Natural killer cell treated with Interleukin-12 subunit alpha and Interleukin-12 subunit beta and Interleukin-15 and Interleukin-18, amount 100 ng/mL, for 72 hours (primary cell): Measurements from ENCODE around the gene RAB23. TPM values are rescaled to one million over a fixed set of nuclear protein-coding genes. Genes with fewer than 3 reads are reported as not detected.
A peak's percentile ranks its signal among the peaks of the same experiment; 100 is the strongest.
"Not testable (repeated sequence)": the region's sequence is repeated elsewhere in the genome, so short reads cannot be mapped to it uniquely, and the experiment has no call there.

ENCODE experiments used
- ATAC-seq, 2 donors: fragments of 150-1000 bp; cut with Tn5 transposase in 1 of 2; sonication (Bioruptor Pico), chemical (Tn5 transposase) in 1 of 2; 2 replicates each; pipeline ENCODE4 v1.10.0; 2021
- DNase-seq: peaks from one replicate; pipeline ENCODE4 v3.0.0; 2022; ENCODE audit warnings: low spot score
- H3K27ac Mint-ChIP-seq, 2 donors: 1 replicate in 1 of 2; 2 replicates in 1 of 2; pipeline ENCODE4 v1.8.0; 2022; ENCODE audit warnings: mixed read lengths in 2 of 2, mild to moderate bottlenecking in 1 of 2, moderate library complexity in 1 of 2
- H3K27me3 Mint-ChIP-seq, 2 donors: 1 replicate in 1 of 2; 2 replicates in 1 of 2; pipeline ENCODE4 v1.8.0; 2022; ENCODE audit warnings: mixed read lengths in 2 of 2
- H3K36me3 Mint-ChIP-seq: one replicate; pipeline ENCODE4 v1.8.0; 2022; ENCODE audit warnings: mixed read lengths
- H3K4me1 Mint-ChIP-seq, 2 donors: 1 replicate in 1 of 2; 2 replicates in 1 of 2; pipeline ENCODE4 v1.8.0; 2022; ENCODE audit warnings: low read depth in 2 of 2, mixed read lengths in 2 of 2, mild to moderate bottlenecking in 1 of 2
- H3K4me3 Mint-ChIP-seq: one replicate; pipeline ENCODE4 v1.8.0; 2022; ENCODE audit warnings: mixed read lengths
- H3K9me3 Mint-ChIP-seq: 2 replicates; pipeline ENCODE4 v1.8.0; 2022; ENCODE audit warnings: mixed read lengths
- total RNA-seq, 2 donors: library from RNA; stranded (reverse); gene quantifications; one replicate each; pipeline ENCODE4 v1.2.3, GENCODE V29; 2022

Gene RAB23
- total RNA-seq, 2 donors from 2014 or later = 1.7 to 2.7 TPM

DNA sequence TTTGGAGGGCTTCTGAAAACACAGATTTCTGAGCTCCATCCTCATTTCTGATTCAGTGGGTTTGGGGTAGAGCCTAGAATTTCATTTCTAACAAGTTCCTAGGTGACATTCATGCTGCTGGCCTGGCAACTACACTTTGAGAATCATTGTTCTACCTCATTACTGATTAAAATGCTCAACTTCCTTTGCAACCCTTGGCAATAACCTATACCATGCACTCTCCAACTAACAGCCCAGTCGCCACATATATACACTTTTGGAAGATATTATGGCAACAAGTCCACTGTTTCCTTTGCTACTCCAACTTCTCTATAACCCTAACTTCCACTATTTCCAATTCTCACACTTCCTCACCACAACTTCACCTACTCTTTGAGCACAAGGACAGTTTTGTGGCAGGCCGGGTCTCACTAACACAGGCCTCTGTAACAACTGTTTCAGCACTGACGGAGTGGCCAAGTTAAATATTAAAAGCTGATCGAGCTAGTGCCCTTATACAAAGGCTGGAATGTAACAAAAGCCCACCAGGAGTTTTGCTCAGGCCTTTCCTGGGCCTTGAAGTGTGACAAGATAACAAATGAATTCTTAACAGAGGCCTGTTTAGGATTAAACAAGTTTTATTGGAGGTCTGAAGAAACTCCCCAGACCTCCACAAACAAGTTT, 32.1 kb upstream of the RAB23 start:
- DNase-seq = no peak
- no peaks in the 10 kb centered on the region for H3K9me3 Mint-ChIP-seq
- no peak for ATAC-seq
- peaks cover 4 to 21% of the 10 kb centered on the region in 2 donors for H3K27me3 Mint-ChIP-seq
- no peaks in the 10 kb centered on the region for H3K36me3 Mint-ChIP-seq
- H3K27ac Mint-ChIP-seq = no peak overlapping the region
- no peaks in the 10 kb centered on the region for H3K4me1 Mint-ChIP-seq
- H3K4me3 Mint-ChIP-seq = no peak overlapping the region

DNA sequence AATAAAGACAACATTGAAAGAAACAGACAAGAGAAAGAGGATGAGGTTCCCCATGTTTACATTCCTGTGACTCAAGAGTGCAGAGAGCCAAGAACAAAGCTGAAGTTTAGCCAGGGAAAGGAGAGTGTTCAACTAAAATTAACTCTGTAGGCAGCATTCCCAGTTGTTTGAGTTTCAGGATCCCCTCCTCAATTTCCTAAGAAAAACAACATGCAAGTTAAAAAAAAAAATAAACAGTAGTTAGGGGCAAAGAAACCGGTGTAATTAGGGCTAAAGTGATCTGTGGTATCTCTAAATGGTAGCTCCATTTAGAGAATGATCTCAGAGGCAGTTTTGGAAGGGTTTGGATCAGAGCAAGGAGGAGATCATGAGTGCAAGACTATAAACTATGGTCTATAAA, 30.9 kb upstream of the RAB23 start:
- no peak for DNase-seq
- H3K36me3 Mint-ChIP-seq = no peaks in the 10 kb centered on the region
- H3K4me3 Mint-ChIP-seq = no peak overlapping the region
- H3K4me1 Mint-ChIP-seq = no peaks in the 10 kb centered on the region
- no peak overlapping the region for H3K27ac Mint-ChIP-seq
- H3K9me3 Mint-ChIP-seq = no peaks in the 10 kb centered on the region
- peaks cover 2 to 21% of the 10 kb centered on the region in 2 donors for H3K27me3 Mint-ChIP-seq
- no peak for ATAC-seq

DNA sequence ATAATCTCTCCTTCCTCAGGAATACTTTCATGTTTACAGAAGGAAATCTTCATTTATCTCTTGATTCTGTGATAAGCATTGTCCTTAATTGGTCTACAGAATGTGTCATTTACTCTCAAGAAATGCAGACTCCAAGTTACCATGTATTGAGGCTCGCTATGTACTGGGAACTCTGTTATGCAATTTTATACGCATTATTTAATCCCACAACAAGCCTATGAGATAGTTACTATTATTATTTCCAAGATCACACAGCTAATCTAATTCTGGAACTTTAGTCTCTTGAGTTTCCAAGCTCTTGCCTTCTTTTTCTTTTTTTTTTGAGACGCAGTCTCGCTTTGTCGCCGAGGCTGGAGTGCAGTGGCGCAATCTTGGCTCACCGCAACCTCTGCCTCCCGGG, 30.0 kb upstream of the RAB23 start:
- no peak overlapping the region for H3K27ac Mint-ChIP-seq

DNA sequence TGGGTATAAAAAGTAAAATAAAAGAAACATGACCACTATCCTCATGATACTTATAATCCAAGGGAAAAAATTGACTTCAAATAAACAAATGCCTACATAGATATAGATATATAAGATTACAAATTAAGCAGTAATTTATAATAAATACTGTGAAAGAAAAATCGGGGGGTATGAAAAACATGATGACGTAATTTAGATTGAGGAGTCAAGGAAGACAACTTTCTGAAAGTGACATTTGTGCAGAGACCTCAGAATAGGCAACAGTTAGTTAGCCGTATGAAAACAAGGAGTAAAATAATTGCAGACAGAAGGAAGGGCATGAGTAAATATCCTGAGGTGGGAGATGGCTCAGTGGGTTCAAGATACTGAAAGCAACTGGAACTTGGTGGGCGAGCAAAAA, 28.2 kb upstream of the RAB23 start:
- H3K4me3 Mint-ChIP-seq = no peak overlapping the region

More for the DNA sequence above, 30.0 kb upstream of the RAB23 start:
- DNase-seq (no peak), ATAC-seq (no peak)
- Mint-ChIP-seq H3K27me3 (peaks cover 2 to 21% of the 10 kb centered on the region in 2 donors), H3K4me1 (no peaks in the 10 kb centered on the region), H3K9me3 (no peaks in the 10 kb centered on the region), H3K4me3 (no peak overlapping the region), H3K36me3 (no peaks in the 10 kb centered on the region)

DNA sequence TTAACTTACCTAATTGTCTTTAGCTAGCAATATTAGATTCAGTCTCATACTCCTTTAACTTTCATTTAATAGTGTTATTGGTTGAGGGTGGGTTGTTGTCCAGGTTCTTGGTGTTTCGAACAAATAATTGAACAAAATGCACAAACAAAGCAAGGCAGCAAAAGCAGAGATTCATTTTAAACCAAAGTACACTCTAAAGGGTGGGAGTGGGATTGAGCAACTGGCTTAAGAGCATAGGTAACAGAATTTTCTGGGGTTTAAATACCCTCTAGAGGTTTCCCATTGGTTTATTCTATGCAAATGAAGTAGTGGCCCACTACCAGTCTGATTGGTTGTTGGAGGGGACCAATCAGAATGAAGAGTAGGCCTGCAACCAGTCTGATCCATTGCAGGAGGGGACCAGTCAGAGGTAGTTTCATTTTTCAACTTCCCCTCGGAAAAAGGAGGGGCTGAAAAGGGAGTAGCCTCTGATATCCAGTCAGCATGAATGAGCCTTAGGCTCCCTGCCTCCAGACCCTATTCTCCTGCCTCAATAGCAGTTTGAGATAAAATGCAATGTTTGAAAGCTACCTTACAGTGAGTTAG, 26.3 kb upstream of the RAB23 start:
- ATAC-seq (no peak), DNase-seq (no peak)
- Mint-ChIP-seq H3K9me3 (no peaks in the 10 kb centered on the region), H3K4me3 (no peak overlapping the region), H3K4me1 (no peaks in the 10 kb centered on the region), H3K27me3 (peaks cover 2 to 21% of the 10 kb centered on the region in 2 donors), H3K27ac (no peak overlapping the region), H3K36me3 (no peaks in the 10 kb centered on the region)

More for the DNA sequence above, 28.2 kb upstream of the RAB23 start:
- no peaks in the 10 kb centered on the region for H3K4me1 Mint-ChIP-seq
- H3K36me3 Mint-ChIP-seq = no peaks in the 10 kb centered on the region
- DNase-seq = no peak
- H3K27me3 Mint-ChIP-seq = peaks cover 2 to 21% of the 10 kb centered on the region in 2 donors
- H3K9me3 Mint-ChIP-seq = no peaks in the 10 kb centered on the region
- no peak for ATAC-seq
- H3K27ac Mint-ChIP-seq = no peak overlapping the region

DNA sequence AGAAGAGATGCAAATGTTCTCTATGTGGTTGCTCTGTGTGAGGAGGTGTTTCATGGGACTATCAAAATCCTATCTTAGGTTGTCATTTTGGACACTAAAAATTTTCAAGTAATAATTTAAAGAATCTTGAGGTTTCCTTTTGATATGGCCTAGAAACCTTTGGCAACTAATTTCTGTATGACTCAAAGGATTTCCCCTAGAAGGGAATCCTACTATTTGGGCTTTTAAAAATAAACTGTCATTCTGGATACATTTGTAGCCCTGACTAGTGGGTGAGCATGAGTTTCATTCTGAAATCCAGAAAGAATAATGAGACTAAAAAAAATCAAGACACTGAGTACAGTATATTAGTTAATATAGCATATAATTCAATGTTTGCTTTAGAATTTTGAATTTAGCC, 25.5 kb upstream of the RAB23 start:
- Mint-ChIP-seq H3K4me3 (no peak overlapping the region), H3K27ac (no peak overlapping the region), H3K9me3 (no peaks in the 10 kb centered on the region), H3K36me3 (no peaks in the 10 kb centered on the region), H3K4me1 (no peaks in the 10 kb centered on the region), H3K27me3 (peaks cover 4 to 15% of the 10 kb centered on the region in 2 donors)
- ATAC-seq = no peak
- no peak for DNase-seq

DNA sequence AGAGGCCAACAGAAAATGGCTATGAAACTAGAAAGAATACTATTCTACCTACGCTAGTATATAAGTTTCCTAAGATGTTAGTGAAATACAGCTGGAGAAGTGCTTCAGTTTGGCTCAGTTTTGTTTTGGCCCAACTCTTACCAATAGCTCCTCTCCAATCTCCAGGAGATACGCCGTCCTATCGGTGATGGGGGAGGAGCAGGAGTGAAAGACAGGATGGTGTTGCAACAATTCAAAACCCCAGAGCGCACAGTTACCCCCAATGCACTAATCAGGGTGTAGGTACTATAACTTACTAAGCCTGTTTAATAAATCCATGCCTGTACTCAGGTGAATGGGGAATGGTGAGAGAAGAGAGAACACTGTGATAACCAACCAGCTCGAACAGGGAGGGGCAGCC, 24.2 kb upstream of the RAB23 start:
- H3K36me3 Mint-ChIP-seq = no peaks in the 10 kb centered on the region
- no peak for DNase-seq
- H3K9me3 Mint-ChIP-seq = no peaks in the 10 kb centered on the region
- H3K4me3 Mint-ChIP-seq = no peak overlapping the region
- peaks cover 2 to 3% of the 10 kb centered on the region in 2 donors for H3K27me3 Mint-ChIP-seq
- no peaks in the 10 kb centered on the region for H3K4me1 Mint-ChIP-seq
- no peak overlapping the region for H3K27ac Mint-ChIP-seq
- peak in 1 of 2 donors; percentile 36 for ATAC-seq

DNA sequence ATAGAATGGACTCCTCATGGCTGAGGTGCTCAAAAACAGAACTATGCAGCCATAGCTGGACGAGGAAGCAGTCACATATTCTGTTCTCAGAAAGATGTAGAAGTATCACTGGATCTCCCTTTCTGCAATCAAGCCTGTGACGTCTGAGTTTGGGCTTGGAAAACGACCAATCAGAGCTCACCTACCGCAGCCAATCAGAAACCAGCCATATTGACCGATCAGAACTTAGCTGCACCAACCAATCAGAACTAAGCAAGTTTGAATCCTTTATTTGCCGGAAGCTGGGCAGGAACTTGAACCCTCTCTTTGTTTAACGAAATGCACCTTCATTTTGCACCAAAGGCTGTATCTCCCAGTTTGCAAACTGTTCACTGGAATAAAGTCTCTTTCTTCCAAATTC, 21.8 kb upstream of the RAB23 start:
- H3K4me3 Mint-ChIP-seq = no peak overlapping the region
- ATAC-seq = no peak
- DNase-seq = no peak
- no peaks in the 10 kb centered on the region for H3K4me1 Mint-ChIP-seq
- H3K9me3 Mint-ChIP-seq = no peaks in the 10 kb centered on the region
- H3K27ac Mint-ChIP-seq = no peak overlapping the region
- H3K27me3 Mint-ChIP-seq = peaks cover 6 to 7% of the 10 kb centered on the region in 2 donors
- no peaks in the 10 kb centered on the region for H3K36me3 Mint-ChIP-seq

DNA sequence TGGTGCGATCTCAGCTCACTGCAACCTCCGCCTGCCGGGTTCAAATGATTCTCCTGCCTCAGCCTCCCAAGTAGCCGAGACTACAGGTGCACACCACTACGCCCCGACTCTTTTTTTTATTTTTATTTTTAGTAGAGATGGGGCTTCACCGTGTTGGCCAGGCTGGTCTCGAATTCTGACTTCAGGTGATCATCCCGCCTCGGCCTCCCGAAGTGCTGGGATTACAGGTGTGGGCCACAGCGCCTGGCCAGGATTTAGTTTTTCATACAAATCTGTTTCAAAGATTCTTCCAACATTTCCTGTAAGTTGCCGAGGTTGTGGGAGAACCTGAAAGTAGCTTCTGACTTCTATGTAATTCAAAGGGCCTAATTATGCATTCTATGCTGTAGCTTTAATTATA, 21.4 kb upstream of the RAB23 start:
- not testable (repeated sequence) for H3K4me3 Mint-ChIP-seq, H3K27me3 Mint-ChIP-seq, DNase-seq, H3K36me3 Mint-ChIP-seq, H3K9me3 Mint-ChIP-seq, H3K27ac Mint-ChIP-seq, H3K4me1 Mint-ChIP-seq, ATAC-seq

DNA sequence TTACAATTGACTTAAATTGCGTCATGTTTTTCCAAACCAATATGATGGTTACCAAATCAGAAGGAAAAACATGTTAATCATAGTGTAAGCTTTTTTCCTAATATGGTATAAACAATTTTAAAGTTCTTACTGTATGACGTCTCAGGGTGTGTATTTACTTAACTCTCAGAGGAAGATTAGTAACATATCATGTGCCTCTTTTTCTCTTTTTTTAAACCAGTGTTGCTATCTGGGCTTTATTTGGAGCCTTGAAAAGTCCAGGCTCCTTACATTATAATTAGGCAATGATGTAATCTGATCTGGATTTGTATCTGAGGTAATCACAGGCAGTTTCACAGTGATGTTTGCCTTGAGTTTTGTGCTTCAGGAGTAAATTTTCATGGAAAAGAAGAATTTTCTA, 20.4 kb upstream of the RAB23 start:
- ATAC-seq = no peak
- H3K27me3 Mint-ChIP-seq = peaks cover 12 to 20% of the 10 kb centered on the region in 2 donors
- H3K36me3 Mint-ChIP-seq = no peaks in the 10 kb centered on the region
- H3K4me1 Mint-ChIP-seq = no peaks in the 10 kb centered on the region
- no peaks in the 10 kb centered on the region for H3K9me3 Mint-ChIP-seq
- H3K4me3 Mint-ChIP-seq = no peak overlapping the region
- no peak overlapping the region for H3K27ac Mint-ChIP-seq
- DNase-seq = no peak

DNA sequence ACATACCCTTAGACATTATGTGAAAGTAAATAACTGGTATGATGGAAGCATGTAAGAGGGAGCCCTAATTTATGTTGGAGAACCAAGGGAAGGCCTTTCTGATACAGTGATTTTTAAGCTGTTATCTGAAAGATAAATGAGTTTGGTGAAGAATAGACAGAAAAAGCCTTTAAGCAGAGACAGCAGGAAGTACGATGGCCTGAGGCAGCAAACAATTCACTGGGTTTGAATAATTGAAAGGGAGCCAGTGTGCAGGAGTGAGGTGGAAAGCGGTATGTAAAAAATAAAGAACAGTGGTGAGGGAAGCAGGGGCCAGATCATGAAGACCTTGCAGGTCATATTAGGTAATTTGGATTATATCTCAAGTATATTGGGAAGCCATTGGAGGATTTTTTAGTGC, 4.1 kb upstream of the RAB23 start:
- Mint-ChIP-seq H3K4me3 (no peak overlapping the region), H3K4me1 (peaks cover 8 to 13% of the 10 kb centered on the region in 2 donors), H3K27ac (no peak overlapping the region), H3K9me3 (no peaks in the 10 kb centered on the region), H3K36me3 (no peaks in the 10 kb centered on the region), H3K27me3 (peaks cover 24 to 32% of the 10 kb centered on the region in 2 donors)
- no peak for ATAC-seq
- no peak for DNase-seq

DNA sequence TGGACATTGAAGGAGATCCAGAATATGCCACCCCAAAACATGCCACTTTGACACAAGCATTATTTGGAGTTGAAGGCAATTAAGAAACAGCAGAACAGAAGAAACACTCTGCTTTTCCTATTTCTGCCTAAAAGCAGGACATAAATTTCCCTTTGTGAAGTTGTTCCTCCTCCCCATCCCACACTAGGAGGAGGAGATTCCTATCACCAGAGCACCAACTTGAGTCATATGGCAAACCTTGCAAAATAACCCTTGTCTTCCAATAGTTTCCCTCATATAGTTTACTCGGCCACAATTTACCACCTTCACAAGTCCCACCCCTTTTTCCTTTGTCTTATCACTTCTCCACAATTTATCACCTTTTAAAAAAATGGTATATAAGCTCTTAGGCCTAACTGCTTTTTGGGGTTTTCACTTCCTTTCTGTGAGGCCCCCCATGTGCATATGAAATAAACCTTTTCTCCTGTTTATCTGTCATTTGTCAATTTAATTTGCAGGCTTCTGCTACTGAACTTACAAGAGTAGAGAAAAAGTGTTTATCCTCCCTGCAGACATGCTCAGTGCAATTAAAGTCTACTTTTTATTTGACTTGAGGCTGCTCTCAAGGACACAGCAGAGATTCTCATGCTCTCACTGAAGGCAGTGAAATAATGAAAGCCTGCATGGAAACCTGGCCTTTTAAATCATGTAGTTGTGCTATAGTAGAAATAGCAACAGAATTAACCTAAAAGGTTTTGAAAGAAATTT, 2.8 kb upstream of the RAB23 start:
- no peak for ATAC-seq

DNA sequence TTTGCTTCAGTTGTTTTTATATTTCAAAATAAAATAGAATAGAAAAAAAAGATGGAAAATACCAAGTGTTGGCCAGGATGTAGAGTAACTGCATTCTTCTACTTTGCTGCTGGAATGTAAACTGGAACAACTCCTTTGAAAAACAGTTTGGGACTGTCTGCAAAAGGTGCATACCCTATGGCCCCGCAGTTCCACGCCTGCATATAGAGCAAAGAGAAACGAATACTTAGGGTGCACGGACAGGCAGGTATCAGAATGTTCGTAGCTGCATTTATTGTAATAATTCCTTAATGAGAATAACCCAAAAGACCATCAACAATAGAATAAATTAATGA, 603 bp upstream of the RAB23 start:
- no peaks in the 10 kb centered on the region for H3K9me3 Mint-ChIP-seq
- no peak for DNase-seq
- no peak for ATAC-seq
- H3K4me3 Mint-ChIP-seq = peak overlapping the region; percentile 93
- H3K36me3 Mint-ChIP-seq = no peaks in the 10 kb centered on the region
- H3K4me1 Mint-ChIP-seq = peaks cover 15 to 16% of the 10 kb centered on the region in 2 donors
- peaks cover 14 to 30% of the 10 kb centered on the region in 2 donors for H3K27me3 Mint-ChIP-seq
- H3K27ac Mint-ChIP-seq = peak overlapping the region; percentile 77 to 88

More for the DNA sequence above, 2.8 kb upstream of the RAB23 start:
- H3K4me3 Mint-ChIP-seq = no peak overlapping the region
- H3K9me3 Mint-ChIP-seq = no peaks in the 10 kb centered on the region
- DNase-seq = no peak
- no peak overlapping the region for H3K27ac Mint-ChIP-seq
- peaks cover 15 to 16% of the 10 kb centered on the region in 2 donors for H3K4me1 Mint-ChIP-seq
- H3K27me3 Mint-ChIP-seq = peaks cover 17 to 32% of the 10 kb centered on the region in 2 donors
- H3K36me3 Mint-ChIP-seq = no peaks in the 10 kb centered on the region

DNA sequence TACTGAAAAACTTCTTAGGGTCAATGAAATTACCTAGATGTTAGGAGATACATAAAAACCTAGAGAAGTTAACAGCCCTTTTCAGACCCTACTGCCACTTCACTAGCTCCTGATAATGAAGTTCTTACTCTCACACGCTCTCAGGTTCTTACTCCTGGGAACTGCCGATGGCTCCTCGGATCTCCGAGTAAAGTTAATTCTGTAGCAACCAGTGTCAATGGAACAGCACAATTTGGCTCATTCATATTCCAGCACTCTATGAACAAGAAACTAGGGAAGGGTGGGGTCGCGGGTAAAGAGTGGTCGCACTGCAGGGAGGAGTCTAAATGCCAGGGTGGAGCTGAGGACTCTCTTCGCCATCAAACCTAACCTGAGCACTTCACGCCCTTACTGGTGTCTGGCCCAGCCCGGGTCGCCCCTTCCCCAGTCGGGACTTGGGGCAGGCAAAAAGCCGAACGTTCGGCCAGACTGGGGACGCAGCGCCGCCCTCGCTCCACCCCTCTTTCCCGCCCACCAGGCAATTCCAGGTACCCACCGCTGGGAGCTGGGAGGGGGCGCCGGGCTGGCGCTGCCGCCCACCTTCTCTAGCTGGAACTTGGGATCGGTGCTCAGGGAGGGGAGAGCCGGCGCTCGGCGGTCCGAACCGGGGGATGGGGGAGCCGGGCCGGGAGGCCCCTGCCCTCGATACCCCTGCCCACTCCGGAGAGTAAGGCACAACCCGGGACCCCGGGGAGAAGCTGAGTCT, 744 bp downstream of the RAB23 start:
- Mint-ChIP-seq H3K27ac (peak overlapping the region; percentile 58 to 77), H3K4me3 (peak overlapping the region; percentile 85), H3K36me3 (no peaks in the 10 kb centered on the region), H3K4me1 (peaks cover 16 to 17% of the 10 kb centered on the region in 2 donors), H3K27me3 (peaks cover 12 to 31% of the 10 kb centered on the region in 2 donors), H3K9me3 (no peaks in the 10 kb centered on the region)
- ATAC-seq (peak; percentile 75 to 80), DNase-seq (peak; percentile 67)
